H1 (cell line): ENCODE measurements around the gene GALNT9. TPM values are rescaled to one million over a fixed set of nuclear protein-coding genes. Genes with fewer than 3 reads are reported as not detected.

Experiments used
- CTCF ChIA-PET: fragments of 300-600 bp; sonication (Branson Sonifier 250); formaldehyde crosslinking; loops from one replicate; lab custom pipeline; 2021; ENCODE audit not compliant: partially characterized antibody; lab: Charles Lee
- POLR2A ChIA-PET: fragments of 300-600 bp; sonication (Branson Sonifier 250); formaldehyde crosslinking; loops from one replicate; lab custom pipeline; 2021; ENCODE audit warnings: inconsistent platforms; ENCODE audit not compliant: partially characterized antibody; lab: Charles Lee
- DNase-seq, 2 experiments: peaks; one replicate each; pipeline versions ENCODE4 v3.0.0 to v3.0.0-alpha.2; 2010 to 2022; ENCODE audit warnings: low spot score in 2 of 2, low read depth in 1 of 2, mixed read lengths in 1 of 2
- FAIRE-seq: peaks from 2 replicates; lab custom pipeline; 2011; peaks lifted over from hg19 to GRCh38; lab: Jason Lieb, UNC
- H2AFZ ChIP-seq: 2 replicates; pipeline ENCODE4 v1.8.1; 2012; ENCODE audit warnings: low read length, inconsistent platforms
- H2AK5ac ChIP-seq: 2 replicates; pipeline ENCODE4 v1.6.1; 2013; ENCODE audit warnings: low read depth, low read length
- H2BK120ac ChIP-seq: replicated peaks from 2 replicates; pipeline ENCODE3; 2013; ENCODE audit warnings: low read depth, low read length, inconsistent platforms
- H2BK12ac ChIP-seq: 2 replicates; pipeline ENCODE4 v1.6.1; 2013; ENCODE audit warnings: low read depth, low read length
- H2BK15ac ChIP-seq: 2 replicates; pipeline ENCODE4 v1.6.1; 2013; ENCODE audit warnings: low read length
- H2BK20ac ChIP-seq: 2 replicates; pipeline ENCODE4 v1.6.1; 2013; ENCODE audit warnings: low read length
- H2BK5ac ChIP-seq: 2 replicates; pipeline ENCODE4 v1.6.1; 2013; ENCODE audit warnings: low read depth, low read length
- H3K14ac ChIP-seq: 2 replicates; pipeline ENCODE4 v1.6.1; 2013; ENCODE audit warnings: inconsistent platforms; ENCODE audit not compliant: insufficient read length
- H3K18ac ChIP-seq: 2 replicates; pipeline ENCODE4 v1.6.1; 2013; ENCODE audit warnings: low read length; ENCODE audit errors: extremely low read depth
- H3K23ac ChIP-seq: 2 replicates; pipeline ENCODE4 v1.6.1; 2013; ENCODE audit warnings: inconsistent platforms; ENCODE audit not compliant: insufficient read length
- H3K23me2 ChIP-seq: 2 replicates; pipeline ENCODE4 v1.6.1; 2013; ENCODE audit warnings: low read depth, low read length
- H3K27ac ChIP-seq: 2 replicates; pipeline ENCODE4 v1.6.1; 2011; ENCODE audit warnings: low read depth, low read length, inconsistent platforms
- H3K27me3 ChIP-seq, 4 experiments: replicated peaks in 1 of 4; 1 replicate in 1 of 4; 2 replicates in 3 of 4; pipeline versions ENCODE4 v1.6.1 to v1.8.1; 2011 to 2013; ENCODE audit warnings: low read length in 3 of 4, mild to moderate bottlenecking in 3 of 4, inconsistent platforms in 2 of 4, mixed read lengths in 2 of 4, moderate library complexity in 1 of 4; ENCODE audit not compliant: control insufficient read depth in 3 of 4, insufficient read depth in 3 of 4; ENCODE audit errors: extremely low read depth in 1 of 4
- H3K36me3 ChIP-seq, 4 experiments: 2 replicates each; pipeline versions ENCODE4 v1.6.1 to v1.8.1; 2011 to 2013; ENCODE audit warnings: mild to moderate bottlenecking in 4 of 4, low read length in 3 of 4, moderate library complexity in 2 of 4, control low read depth in 1 of 4, inconsistent platforms in 1 of 4; ENCODE audit not compliant: insufficient read depth in 4 of 4, control insufficient read depth in 2 of 4
- H3K4ac ChIP-seq: replicated peaks from 2 replicates; pipeline ENCODE3; 2013; ENCODE audit warnings: low read length, low read depth, mixed read lengths, inconsistent platforms; ENCODE audit not compliant: insufficient read length
- H3K4me1 ChIP-seq, 4 experiments: replicated peaks in 1 of 4; 1 replicate in 1 of 4; 2 replicates in 3 of 4; pipeline versions ENCODE4 v1.6.1 to v1.8.1; 2011 to 2013; ENCODE audit warnings: low read length in 3 of 4, inconsistent platforms in 2 of 4, mixed read lengths in 1 of 4; ENCODE audit not compliant: insufficient read depth in 4 of 4, control insufficient read depth in 3 of 4
- H3K4me2 ChIP-seq, 2 experiments: 2 replicates each; pipeline versions ENCODE4 v1.6.1 to v1.8.1; 2011 to 2013; ENCODE audit warnings: low read depth in 2 of 2, low read length in 2 of 2, control low read depth in 1 of 2, inconsistent platforms in 1 of 2, mild to moderate bottlenecking in 1 of 2; ENCODE audit not compliant: insufficient read depth in 1 of 2
- H3K4me3 ChIP-seq, 4 experiments: fragments of 200-600, 300-600 bp in 1 of 4; sonication (generic), shearing (Covaris generic), sonication (Bioruptor Twin) in 1 of 4; 2 replicates each; pipeline versions ENCODE4 v1.5.1 to v1.8.1; 2011 to 2016; ENCODE audit warnings: low read length in 4 of 4, low read depth in 3 of 4, control low read depth in 2 of 4, inconsistent platforms in 2 of 4, mild to moderate bottlenecking in 2 of 4, mixed read lengths in 1 of 4, moderate library complexity in 1 of 4; ENCODE audit not compliant: insufficient read depth in 2 of 4; ENCODE audit errors: extremely low read depth in 1 of 4
- H3K56ac ChIP-seq: replicated peaks from 2 replicates; pipeline ENCODE3; 2013; ENCODE audit warnings: low read depth, mild to moderate bottlenecking, mixed read lengths, low read length, inconsistent platforms; ENCODE audit not compliant: insufficient read length
- H3K79me1 ChIP-seq: 2 replicates; pipeline ENCODE4 v1.6.1; 2013; ENCODE audit warnings: low read depth, low read length, control low read depth
- H3K79me2 ChIP-seq, 2 experiments: 2 replicates each; pipeline versions ENCODE4 v1.6.1 to v1.8.1; 2012 to 2013; ENCODE audit warnings: low read length in 2 of 2, mild to moderate bottlenecking in 2 of 2, inconsistent platforms in 1 of 2; ENCODE audit not compliant: insufficient read depth in 2 of 2, control insufficient read depth in 1 of 2
- H3K9ac ChIP-seq, 4 experiments: replicated peaks in 1 of 4; 1 replicate in 1 of 4; 2 replicates in 3 of 4; pipeline versions ENCODE4 v1.6.1 to v1.8.1; 2011 to 2013; ENCODE audit warnings: low read depth in 3 of 4, low read length in 3 of 4, control low read depth in 2 of 4, mild to moderate bottlenecking in 2 of 4, moderate library complexity in 2 of 4, inconsistent platforms in 1 of 4; ENCODE audit errors: extremely low read depth in 1 of 4
- H3K9me3 ChIP-seq, 2 experiments: 2 replicates each; pipeline versions ENCODE4 v1.6.1 to v1.8.1; 2012 to 2013; ENCODE audit warnings: mild to moderate bottlenecking in 2 of 2, moderate library complexity in 2 of 2, control low read depth in 1 of 2, inconsistent platforms in 1 of 2, low read depth in 1 of 2, low read length in 1 of 2, mixed read lengths in 1 of 2; ENCODE audit not compliant: insufficient read depth in 2 of 2
- H4K20me1 ChIP-seq, 2 experiments: replicated peaks in 1 of 2; 2 replicates each; pipeline versions ENCODE3 to v1.8.1; 2011 to 2013; ENCODE audit warnings: inconsistent platforms in 2 of 2, low read length in 2 of 2, mild to moderate bottlenecking in 1 of 2; ENCODE audit not compliant: insufficient read depth in 2 of 2, control insufficient read depth in 1 of 2
- H4K5ac ChIP-seq: 2 replicates; pipeline ENCODE4 v1.6.1; 2013; ENCODE audit warnings: low read length, low read depth, mixed read lengths, inconsistent platforms; ENCODE audit not compliant: insufficient read length
- H4K8ac ChIP-seq: 2 replicates; pipeline ENCODE4 v1.8.0; 2013; ENCODE audit warnings: mild to moderate bottlenecking, moderate library complexity, low read length, inconsistent platforms; ENCODE audit not compliant: insufficient read depth; ENCODE audit errors: extremely low read depth
- H4K91ac ChIP-seq: replicated peaks from 2 replicates; pipeline ENCODE3; 2013; ENCODE audit warnings: low read length, mixed read lengths, inconsistent platforms; ENCODE audit not compliant: insufficient read length
- ASH2L ChIP-seq: fragments of 200-600, 300-600 bp; sonication (generic); IDR thresholded peaks from one replicate; pipeline ENCODE4 v1.7.1; 2017; ENCODE audit warnings: low read length
- CBX8 ChIP-seq: fragments of 300-800, 300-1000 bp; sonication (generic); IDR thresholded peaks from 2 replicates; pipeline ENCODE4 v1.7.1; 2016; ENCODE audit warnings: low read depth, low read length, borderline replicate concordance
- CTCF ChIP-seq, 3 experiments: IDR thresholded peaks; 1 replicate in 2 of 3; 2 replicates in 1 of 3; pipeline versions ENCODE4 v1.5.1 to v1.6.1; 2011; ENCODE audit warnings: low read length in 3 of 3, mild to moderate bottlenecking in 3 of 3, inconsistent platforms in 2 of 3, low read depth in 1 of 3, moderate library complexity in 1 of 3; ENCODE audit not compliant: insufficient read depth in 1 of 3; ENCODE audit errors: control extremely low read depth in 1 of 3
- JUN ChIP-seq: IDR thresholded peaks from 2 replicates; pipeline ENCODE4 v1.6.1; 2011; ENCODE audit warnings: low read depth, mild to moderate bottlenecking, improper control_type of control experiment, low read length
- KDM5A ChIP-seq: fragments of 200-600 bp; IDR thresholded peaks from 2 replicates; pipeline ENCODE4 v1.7.1; 2012; ENCODE audit warnings: mild to moderate bottlenecking, low read length, inconsistent platforms, mixed read lengths
- RBBP5 ChIP-seq: IDR thresholded peaks from 2 replicates; pipeline ENCODE4 v1.7.1; 2012; ENCODE audit warnings: low read depth, mild to moderate bottlenecking, inconsistent platforms, low read length, moderate library complexity, borderline replicate concordance
- RNF2 ChIP-seq: fragments of 200-900, 300-1000 bp; sonication (generic); IDR thresholded peaks from 2 replicates; pipeline ENCODE4 v1.7.1; 2016; ENCODE audit warnings: borderline replicate concordance, low read depth, mild to moderate bottlenecking, antibody characterized with exemption, low read length; ENCODE audit not compliant: poor library complexity, severe bottlenecking; ENCODE audit errors: missing control alignments
- SIN3A ChIP-seq, 2 experiments: IDR thresholded peaks in 1 of 2; conservative IDR thresholded peaks in 1 of 2; 2 replicates each; pipeline ENCODE4 v1.6.1; 2011 to 2012; ENCODE audit warnings: low read length in 2 of 2, improper control_type of control experiment in 1 of 2, low read depth in 1 of 2, mild to moderate bottlenecking in 1 of 2
- SP1 ChIP-seq: IDR thresholded peaks from 2 replicates; pipeline ENCODE4 v1.6.1; 2011; ENCODE audit warnings: low read depth, low read length
- WGBS, 2 experiments: shearing (Covaris generic) in 1 of 2; methylation state at CpG; one replicate each; pipeline versions ENCODE4 v1.1.6 to v1.1.7; 2013 to 2015; ENCODE audit warnings: low lambda C conversion rate in 2 of 2, mixed read lengths in 2 of 2, inconsistent platforms in 1 of 2, low coverage in 1 of 2, missing lambda C conversion rate in 1 of 2; ENCODE audit not compliant: insufficient replicate concordance in 2 of 2, insufficient coverage in 1 of 2, insufficient read length in 1 of 2; ENCODE audit errors: extremely low coverage in 1 of 2, missing lambda C conversion rate in 1 of 2; 5-methylcytosine and 5-hydroxymethylcytosine counted together
- polyA plus RNA-seq, 7 experiments: library from polyadenylated mRNA; depleted of rRNA in 3 of 7; stranded (reverse) in 5 of 7; unstranded in 2 of 7; fragments of >200 nt in 5 of 7; fragments of 200-250 nt in 2 of 7; gene quantifications; 1 replicate in 5 of 7; 2 replicates in 1 of 7; 4 replicates in 1 of 7; pipeline versions ENCODE4 v1.2.1 to v1.2.3, GENCODE V29; 2011 to 2013; ENCODE audit warnings: missing spikeins in 2 of 7, mixed read lengths in 2 of 7
- total RNA-seq: library from RNA; stranded (reverse); fragmentation: NEBNext Ultra II Directional; extraction: Animal tissue kit (Norgen Biotek cat#: 25700); gene quantifications from 2 replicates; pipeline ENCODE4 v1.2.1, GENCODE V29; 2021

The GALNT9 gene
- total and polyA plus RNA-seq, 2 of the 8 experiments (the other 6 are each of a cell fraction or from before 2014, with no cell fraction given): 2.0 to 3.6 TPM

- Histone ChIP-seq H2BK5ac (no peak overlapping the region), H2BK20ac (no peak overlapping the region), H3K56ac (no peak overlapping the region), H3K23me2 (no peaks in the 10 kb centered on the region; the same call in 1 of the 2 replicates), H3K4me1 (no peaks in the 10 kb centered on the region), H3K27ac (no peak overlapping the region), H2BK120ac (no peak overlapping the region), H3K27me3 (peaks cover 0 to 7% (median 4%) of the 10 kb centered on the region in 4 experiments; a peak in 4 of 7 replicates), H3K4me2 (no peak overlapping the region), H2BK15ac (no peak overlapping the region), H3K79me1 (no peaks in the 10 kb centered on the region), H3K9ac (no peak overlapping the region), H3K9me3 (no peaks in the 10 kb centered on the region; a peak in 1 of 4 replicates), H4K91ac (no peak overlapping the region), H4K8ac (no peak overlapping the region; the same call in 1 of the 2 replicates), H3K36me3 (no peaks in the 10 kb centered on the region), H4K20me1 (no peaks in the 10 kb centered on the region), H3K18ac (no peak overlapping the region), H3K4ac (no peak overlapping the region), H2AK5ac (no peak overlapping the region), H3K4me3 (no peak overlapping the region), H4K5ac (no peak overlapping the region), H3K79me2 (no peaks in the 10 kb centered on the region), H3K14ac (no peak overlapping the region), H2AFZ (no peak overlapping the region), H2BK12ac (no peak overlapping the region), H3K23ac (no peak overlapping the region)
- ChIA-PET POLR2A (no interaction called here), CTCF (no interaction called here)
- 90% methylated on average over 31 of the region's 32 CpGs; no CpG with 5 or more reads in 1 of the 2 experiments for WGBS, 2 experiments
- no peak for TF ChIP-seq CBX8
- no peak for TF ChIP-seq SP1
- TF ChIP-seq RBBP5: no peak
- no peak for TF ChIP-seq SIN3A (conservative IDR thresholded peaks at IDR 0.05 in 1 of 2, IDR thresholded peaks at IDR 0.05 in 1 of 2; ENCODE audit: low read depth in 1 of 2, low read length in 2 of 2)
- TF ChIP-seq JUN: no peak
- no peak for TF ChIP-seq ASH2L
- TF ChIP-seq CTCF (IDR thresholded peaks at IDR 0.05; ENCODE audit: control extremely low read depth in 1 of 3, insufficient read depth in 1 of 3, low read depth in 1 of 3, low read length in 3 of 3): no peak
- TF ChIP-seq RNF2: no peak
- no peak for TF ChIP-seq KDM5A
- no peak for FAIRE-seq
- DNase-seq: no peak
Measured at GRCh38 chr12:132239796-132240668, 89.4 kb downstream of the GALNT9 start.
